Ishikawa (cell line): Measurements from ENCODE around the gene AP1S1.

Source experiments
- CEBPB ChIP-seq: IDR thresholded peaks from 2 replicates; pipeline ENCODE4 v1.6.1; 2012
- CREB1 ChIP-seq: IDR thresholded peaks from 2 replicates; pipeline ENCODE4 v1.6.1; 2012; ENCODE audit warnings: low read depth
- EGR1 ChIP-seq: IDR thresholded peaks from 2 replicates; pipeline ENCODE4 v1.6.1; 2012
- EP300 ChIP-seq: IDR thresholded peaks from 2 replicates; pipeline ENCODE4 v1.6.1; 2012; ENCODE audit warnings: borderline replicate concordance
- FOXM1 ChIP-seq: IDR thresholded peaks from 2 replicates; pipeline ENCODE4 v1.6.1; 2012; ENCODE audit warnings: low read depth, borderline replicate concordance
- NFIC ChIP-seq: IDR thresholded peaks from 2 replicates; pipeline ENCODE4 v1.6.1; 2012
- RAD21 ChIP-seq: IDR thresholded peaks from 2 replicates; pipeline ENCODE4 v1.6.1; 2012; ENCODE audit warnings: low read depth
- TAF1 ChIP-seq: IDR thresholded peaks from 2 replicates; pipeline ENCODE4 v1.6.1; 2012; ENCODE audit warnings: low read depth, mild to moderate bottlenecking
- TCF12 ChIP-seq: IDR thresholded peaks from 2 replicates; pipeline ENCODE4 v1.6.1; 2012; ENCODE audit warnings: low read depth
- TEAD4 ChIP-seq: IDR thresholded peaks from 2 replicates; pipeline ENCODE4 v1.6.1; 2012
- YY1 ChIP-seq: IDR thresholded peaks from 2 replicates; pipeline ENCODE4 v1.6.1; 2012; ENCODE audit warnings: low read depth
- ZBTB7A ChIP-seq: IDR thresholded peaks from 2 replicates; pipeline ENCODE4 v1.6.1; 2012; ENCODE audit warnings: low read depth
- TF ChIP-seq, protein P1 (sequence below): IDR thresholded peaks from 2 replicates; pipeline ENCODE4 v1.6.1; 2012
- TF ChIP-seq, protein P2 (sequence below): IDR thresholded peaks from 2 replicates; pipeline ENCODE4 v1.6.1; 2012
- TF ChIP-seq, protein P3 (sequence below): IDR thresholded peaks from 2 replicates; pipeline ENCODE4 v1.6.1; 2012; ENCODE audit warnings: low read depth, mild to moderate bottlenecking

Gene AP1S1

DNA sequence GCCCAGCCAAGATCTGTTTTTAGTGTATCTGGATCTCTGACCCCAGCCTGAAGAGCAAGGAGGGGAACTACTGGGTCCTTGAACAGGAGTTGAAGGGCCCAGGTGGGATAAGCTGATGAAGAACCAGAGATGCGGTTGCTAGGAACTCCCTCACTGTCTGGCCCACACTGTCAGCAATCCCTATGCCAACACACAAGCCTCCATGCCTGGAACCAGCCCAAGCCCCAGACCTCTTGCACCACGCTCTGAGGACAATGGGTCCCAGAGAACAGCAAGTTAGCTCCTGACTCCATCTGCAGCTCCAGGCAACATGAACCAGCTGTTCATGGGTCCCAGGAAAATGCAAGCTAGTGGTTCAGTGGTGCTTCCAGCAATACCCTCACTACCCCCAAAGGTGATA, 23.4 kb downstream of the AP1S1 start:
- TF ChIP-seq ZBTB7A (no peak), RAD21 (no peak), EGR1 (no peak), FOXM1 (no peak), YY1 (no peak), TAF1 (no peak), CREB1 (no peak), TCF12 (no peak), NFIC (no peak), TEAD4 (no peak), EP300 (no peak), CEBPB (no peak)
- TF ChIP-seq, protein P1, sequence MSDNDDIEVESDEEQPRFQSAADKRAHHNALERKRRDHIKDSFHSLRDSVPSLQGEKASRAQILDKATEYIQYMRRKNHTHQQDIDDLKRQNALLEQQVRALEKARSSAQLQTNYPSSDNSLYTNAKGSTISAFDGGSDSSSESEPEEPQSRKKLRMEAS, result no peak
- TF ChIP-seq, protein P2, sequence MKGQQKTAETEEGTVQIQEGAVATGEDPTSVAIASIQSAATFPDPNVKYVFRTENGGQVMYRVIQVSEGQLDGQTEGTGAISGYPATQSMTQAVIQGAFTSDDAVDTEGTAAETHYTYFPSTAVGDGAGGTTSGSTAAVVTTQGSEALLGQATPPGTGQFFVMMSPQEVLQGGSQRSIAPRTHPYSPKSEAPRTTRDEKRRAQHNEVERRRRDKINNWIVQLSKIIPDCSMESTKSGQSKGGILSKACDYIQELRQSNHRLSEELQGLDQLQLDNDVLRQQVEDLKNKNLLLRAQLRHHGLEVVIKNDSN, result no peak
- TF ChIP-seq, protein P3, sequence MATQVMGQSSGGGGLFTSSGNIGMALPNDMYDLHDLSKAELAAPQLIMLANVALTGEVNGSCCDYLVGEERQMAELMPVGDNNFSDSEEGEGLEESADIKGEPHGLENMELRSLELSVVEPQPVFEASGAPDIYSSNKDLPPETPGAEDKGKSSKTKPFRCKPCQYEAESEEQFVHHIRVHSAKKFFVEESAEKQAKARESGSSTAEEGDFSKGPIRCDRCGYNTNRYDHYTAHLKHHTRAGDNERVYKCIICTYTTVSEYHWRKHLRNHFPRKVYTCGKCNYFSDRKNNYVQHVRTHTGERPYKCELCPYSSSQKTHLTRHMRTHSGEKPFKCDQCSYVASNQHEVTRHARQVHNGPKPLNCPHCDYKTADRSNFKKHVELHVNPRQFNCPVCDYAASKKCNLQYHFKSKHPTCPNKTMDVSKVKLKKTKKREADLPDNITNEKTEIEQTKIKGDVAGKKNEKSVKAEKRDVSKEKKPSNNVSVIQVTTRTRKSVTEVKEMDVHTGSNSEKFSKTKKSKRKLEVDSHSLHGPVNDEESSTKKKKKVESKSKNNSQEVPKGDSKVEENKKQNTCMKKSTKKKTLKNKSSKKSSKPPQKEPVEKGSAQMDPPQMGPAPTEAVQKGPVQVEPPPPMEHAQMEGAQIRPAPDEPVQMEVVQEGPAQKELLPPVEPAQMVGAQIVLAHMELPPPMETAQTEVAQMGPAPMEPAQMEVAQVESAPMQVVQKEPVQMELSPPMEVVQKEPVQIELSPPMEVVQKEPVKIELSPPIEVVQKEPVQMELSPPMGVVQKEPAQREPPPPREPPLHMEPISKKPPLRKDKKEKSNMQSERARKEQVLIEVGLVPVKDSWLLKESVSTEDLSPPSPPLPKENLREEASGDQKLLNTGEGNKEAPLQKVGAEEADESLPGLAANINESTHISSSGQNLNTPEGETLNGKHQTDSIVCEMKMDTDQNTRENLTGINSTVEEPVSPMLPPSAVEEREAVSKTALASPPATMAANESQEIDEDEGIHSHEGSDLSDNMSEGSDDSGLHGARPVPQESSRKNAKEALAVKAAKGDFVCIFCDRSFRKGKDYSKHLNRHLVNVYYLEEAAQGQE, result no peak

DNA sequence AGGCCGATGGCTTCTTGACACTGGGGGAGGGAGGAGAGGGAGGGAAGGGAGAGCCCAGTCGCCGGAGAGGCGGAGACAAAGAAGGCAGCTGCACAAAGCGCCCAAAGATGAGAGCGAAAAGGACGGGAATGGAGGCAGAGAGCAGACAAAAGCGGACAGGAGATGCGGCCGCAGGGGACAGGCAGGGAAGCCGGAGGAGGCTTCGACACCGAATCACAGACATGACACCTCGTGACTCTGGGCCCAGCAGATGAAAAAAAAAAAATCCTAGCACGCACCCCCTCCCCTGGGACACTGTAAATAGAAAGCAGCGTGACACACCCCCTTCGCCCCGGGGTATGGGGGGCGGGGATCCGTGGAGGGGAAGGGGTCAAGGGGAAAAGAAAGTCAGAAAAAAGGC, 24.8 kb downstream of the AP1S1 start:
- TF ChIP-seq TCF12, result no peak
- no peak for TF ChIP-seq EP300
- no peak for TF ChIP-seq TAF1
- TF ChIP-seq, protein P1, result no peak
- no peak for TF ChIP-seq YY1
- no peak for TF ChIP-seq TEAD4
- no peak for TF ChIP-seq CEBPB
- TF ChIP-seq CREB1, result no peak
- TF ChIP-seq NFIC, result no peak
- TF ChIP-seq, protein P2, result no peak
- no peak for TF ChIP-seq RAD21

DNA sequence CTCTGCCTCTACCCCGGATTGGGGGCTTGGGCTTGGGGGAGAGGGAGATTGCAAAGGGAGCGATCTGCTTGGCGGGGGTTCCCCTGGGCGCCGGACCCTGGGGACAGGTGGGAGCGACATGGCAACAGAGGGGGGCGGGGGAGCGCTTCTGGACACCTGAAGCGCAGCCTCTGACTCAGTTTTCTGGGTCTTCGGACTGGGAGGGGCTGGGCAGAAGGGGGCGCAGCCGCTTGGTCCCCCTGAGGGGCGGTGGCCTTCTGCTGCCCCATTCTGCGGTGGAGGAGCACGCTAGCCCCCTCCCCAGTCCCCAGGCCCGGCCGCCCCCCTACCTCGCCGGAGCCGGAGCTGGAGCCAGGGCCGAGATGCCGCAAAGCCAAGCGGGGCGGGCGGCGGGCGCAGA, 25.4 kb downstream of the AP1S1 start:
- TF ChIP-seq TEAD4 (no peak), FOXM1 (no peak), EP300 (no peak), NFIC (no peak), RAD21 (no peak), TAF1 (no peak), TCF12 (no peak), CEBPB (no peak), CREB1 (no peak), ZBTB7A (no peak), EGR1 (no peak), YY1 (no peak)
- TF ChIP-seq, protein P3, result no peak
- TF ChIP-seq, protein P2, result no peak
- TF ChIP-seq, protein P1, result no peak

DNA sequence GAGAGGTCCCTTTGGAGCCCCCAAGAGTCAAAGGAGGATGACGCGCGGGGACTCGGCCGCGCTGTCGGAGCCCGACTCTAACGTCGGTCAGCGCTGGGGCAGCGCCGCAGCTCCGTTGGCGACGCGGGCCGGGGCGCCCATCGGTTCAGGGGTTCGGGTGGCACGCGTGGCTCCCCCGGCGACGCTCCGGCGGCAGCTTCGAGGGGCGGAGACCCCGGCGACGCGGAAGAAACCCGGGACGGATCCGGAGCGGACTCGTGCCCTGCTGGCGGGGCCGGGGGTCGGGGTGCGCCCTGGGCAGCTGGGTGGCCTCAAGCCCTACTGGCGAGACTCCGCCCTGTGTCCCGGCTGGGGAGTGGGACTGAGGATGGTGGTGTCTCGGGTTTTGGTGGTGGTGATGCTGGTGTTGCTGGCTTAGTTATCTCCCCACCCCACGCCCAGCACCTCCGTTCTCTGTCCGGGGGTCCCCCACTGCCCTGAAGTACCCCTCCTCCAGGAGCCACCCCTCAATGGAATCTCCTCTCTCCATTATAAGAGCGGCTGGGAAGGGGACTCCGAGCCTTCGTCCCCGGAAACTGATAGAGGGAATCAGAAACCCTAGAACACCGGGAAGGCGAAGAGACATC, 26.0 kb downstream of the AP1S1 start, which contains the start of gene NAT16:
TSS of gene NAT16 (minus strand) at position 164 of the 626 bp plus-strand sequence. CDS start 5,486 bp downstream, outside the sequence.
- no peak for TF ChIP-seq EGR1
- TF ChIP-seq CREB1, result no peak
- no peak for TF ChIP-seq TCF12

DNA sequence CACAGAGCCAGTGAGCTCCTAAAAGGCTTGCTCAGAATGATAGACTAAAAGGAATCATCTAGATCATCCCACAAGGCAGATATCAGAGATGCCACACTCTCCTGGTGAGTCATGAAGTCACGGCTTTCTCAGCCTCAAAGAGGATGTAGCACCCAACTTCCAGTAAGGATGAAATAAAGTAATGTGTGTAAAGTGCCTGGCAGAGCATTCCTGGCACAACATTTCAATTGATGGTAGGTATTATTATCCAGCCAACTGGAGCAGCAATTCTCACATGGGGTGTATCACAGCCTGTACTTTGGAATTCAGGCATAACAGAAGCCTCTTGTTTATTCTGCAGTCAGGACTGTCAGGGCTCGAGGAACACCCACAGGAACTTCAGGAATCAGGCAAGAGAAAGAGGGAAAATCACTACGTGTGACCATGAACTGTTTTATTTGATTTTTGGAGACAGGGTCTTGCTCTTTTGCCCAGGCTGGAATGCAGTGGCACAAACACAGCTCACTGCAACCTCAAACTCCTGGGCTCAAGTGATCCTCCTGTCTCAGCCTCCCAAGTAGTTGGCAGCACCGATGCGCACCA, 31.1 kb downstream of the AP1S1 start:
- TF ChIP-seq EP300, result no peak
- TF ChIP-seq CEBPB, result no peak
- no peak for TF ChIP-seq ZBTB7A
- TF ChIP-seq FOXM1, result no peak
- no peak for TF ChIP-seq TCF12
